Keratinocyte (primary cell): ENCODE data around the gene UPK3A.

Source experiments
- EZH2 ChIP-seq: IDR thresholded peaks from one replicate; pipeline ENCODE4 v1.6.1; 2012; ENCODE audit warnings: inconsistent platforms, mild to moderate bottlenecking, low read length, moderate library complexity
- TF ChIP-seq, protein P1 (sequence below), 3 experiments: IDR thresholded peaks in 1 of 3; conservative IDR thresholded peaks in 1 of 3; optimal IDR thresholded peaks in 1 of 3; 2 replicates in 2 of 3; 3 replicates in 1 of 3; pipeline versions ENCODE3 to v1.5.1; 2011; ENCODE audit warnings: low read length in 3 of 3, mild to moderate bottlenecking in 3 of 3, moderate library complexity in 2 of 3, control low read depth in 1 of 3, inconsistent platforms in 1 of 3; ENCODE audit not compliant: insufficient read depth in 2 of 3; ENCODE audit errors: extremely low read depth in 1 of 3

- TF ChIP-seq, protein P1, sequence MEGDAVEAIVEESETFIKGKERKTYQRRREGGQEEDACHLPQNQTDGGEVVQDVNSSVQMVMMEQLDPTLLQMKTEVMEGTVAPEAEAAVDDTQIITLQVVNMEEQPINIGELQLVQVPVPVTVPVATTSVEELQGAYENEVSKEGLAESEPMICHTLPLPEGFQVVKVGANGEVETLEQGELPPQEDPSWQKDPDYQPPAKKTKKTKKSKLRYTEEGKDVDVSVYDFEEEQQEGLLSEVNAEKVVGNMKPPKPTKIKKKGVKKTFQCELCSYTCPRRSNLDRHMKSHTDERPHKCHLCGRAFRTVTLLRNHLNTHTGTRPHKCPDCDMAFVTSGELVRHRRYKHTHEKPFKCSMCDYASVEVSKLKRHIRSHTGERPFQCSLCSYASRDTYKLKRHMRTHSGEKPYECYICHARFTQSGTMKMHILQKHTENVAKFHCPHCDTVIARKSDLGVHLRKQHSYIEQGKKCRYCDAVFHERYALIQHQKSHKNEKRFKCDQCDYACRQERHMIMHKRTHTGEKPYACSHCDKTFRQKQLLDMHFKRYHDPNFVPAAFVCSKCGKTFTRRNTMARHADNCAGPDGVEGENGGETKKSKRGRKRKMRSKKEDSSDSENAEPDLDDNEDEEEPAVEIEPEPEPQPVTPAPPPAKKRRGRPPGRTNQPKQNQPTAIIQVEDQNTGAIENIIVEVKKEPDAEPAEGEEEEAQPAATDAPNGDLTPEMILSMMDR (optimal IDR thresholded peaks at IDR 0.05 in 1 of 3, IDR thresholded peaks at IDR 0.05 in 1 of 3, conservative IDR thresholded peaks at IDR 0.05 in 1 of 3; ENCODE audit: extremely low read depth in 1 of 3, insufficient read depth in 2 of 3, low read length in 3 of 3), result no peak
- no peak for TF ChIP-seq EZH2
Measured at GRCh38 chr22:45318168-45318557, 33.4 kb downstream of the UPK3A start.
